Testis (tissue), 3 donors: ENCODE data around the gene COL11A1. TPM values are rescaled to one million over a fixed set of nuclear protein-coding genes. Genes with fewer than 3 reads are reported as not detected.
"Not testable (repeated sequence)": the region's sequence is repeated elsewhere in the genome, so short reads cannot be mapped to it uniquely, and the experiment has no call there.

Experiments
- DNase-seq: peaks from one replicate; pipeline ENCODE4 v3.0.0-alpha.2; 2019
- H3K27ac ChIP-seq, 2 donors: fragments of 200-600 bp; sonication (generic); one replicate each; pipeline ENCODE4 v1.5.1; 2019
- H3K27me3 ChIP-seq: fragments of 200-600 bp; sonication (generic); one replicate; pipeline ENCODE4 v1.5.1; 2019
- H3K36me3 ChIP-seq: fragments of 200-600 bp; sonication (generic); one replicate; pipeline ENCODE4 v1.5.1; 2017; ENCODE audit warnings: low read depth; ENCODE audit errors: missing control alignments
- H3K4me1 ChIP-seq: fragments of 200-600 bp; sonication (generic); one replicate; pipeline ENCODE4 v1.5.1; 2019
- H3K4me3 ChIP-seq, 2 donors: fragments of 200-600 bp; sonication (generic); one replicate each; pipeline ENCODE4 v1.5.1; 2017 to 2019
- H3K9me3 ChIP-seq: fragments of 200-600 bp; sonication (generic); one replicate; pipeline ENCODE4 v1.5.1; 2017
- CTCF ChIP-seq, 3 experiments: fragments of 450-650 bp in 2 of 3; fragments of 200-600 bp in 1 of 3; sonication (generic) in 1 of 3; IDR thresholded peaks; one replicate each; pipeline ENCODE4 v1.5.1; 2016 to 2019; ENCODE audit warnings: antibody characterized with exemption in 3 of 3, mild to moderate bottlenecking in 2 of 3, moderate library complexity in 1 of 3
- POLR2A ChIP-seq: fragments of 450-650 bp; IDR thresholded peaks from one replicate; pipeline ENCODE4 v1.6.1; 2017; ENCODE audit warnings: antibody characterized with exemption, mild to moderate bottlenecking, moderate library complexity
- WGBS, 2 donors: methylation state at CpG; one replicate each; pipeline ENCODE4 v1.1.5; 2018; 5-methylcytosine and 5-hydroxymethylcytosine counted together
- intact Hi-C: fragments of 100-400 bp; cut with DNase I; formaldehyde crosslinking; loops from one replicate; pipeline ENCODE4 v1.15.1; 2023; ENCODE audit warnings: low total_unique reads
- polyA plus RNA-seq: library from polyadenylated mRNA; stranded (reverse); fragments of 350-450 nt; fragmentation: Illumina TruSeq; extraction: RNeasy Lipid Tissue Mini Kit (QIAGEN cat#74804); gene quantifications from one replicate; pipeline ENCODE4 v1.2.3, GENCODE V29; 2014; ENCODE audit warnings: low read depth, low replicate concordance; ENCODE audit not compliant: insufficient read depth
- total RNA-seq, 2 donors: library from RNA; depleted of rRNA; stranded (reverse); fragments of >200 nt; gene quantifications; one replicate each; pipeline ENCODE4 v1.2.3, GENCODE V29; 2016

Gene COL11A1
- total and polyA plus RNA-seq, 3 donors from 2014 or later = 3.5 to 7.0 (median 4.0) TPM

- Histone ChIP-seq H3K4me3 (no peak overlapping the region), H3K27me3 (no peaks in the 10 kb centered on the region), H3K36me3 (no peaks in the 10 kb centered on the region), H3K4me1 (no peaks in the 10 kb centered on the region), H3K9me3 (no peaks in the 10 kb centered on the region), H3K27ac (no peak overlapping the region)
- TF ChIP-seq POLR2A (no peak), CTCF (IDR thresholded peaks at IDR 0.05) (no peak)
- no peak for DNase-seq
- intact Hi-C loops = no loop called here
These were observed 166.9 kb downstream of the COL11A1 start for GRCh38 chr1:102941366-102941947.

GRCh38 chr1:102937401-102937800 lies 170.9 kb downstream of the COL11A1 start:
- Histone ChIP-seq H3K9me3 (no peaks in the 10 kb centered on the region), H3K27me3 (no peaks in the 10 kb centered on the region), H3K4me1 (no peaks in the 10 kb centered on the region), H3K4me3 (no peak overlapping the region), H3K36me3 (no peaks in the 10 kb centered on the region), H3K27ac (no peak overlapping the region)
- TF ChIP-seq CTCF (IDR thresholded peaks at IDR 0.05) (no peak), POLR2A (no peak)
- DNase-seq = no peak
- 68 to 71% methylated on average over 3 of the region's 3 CpGs for WGBS, 2 donors
- intact Hi-C loops = no loop called here

GRCh38 chr1:102933362-102933761 lies 175.0 kb downstream of the COL11A1 start:
- H3K9me3 ChIP-seq, H3K36me3 ChIP-seq, H3K27ac ChIP-seq, H3K4me3 ChIP-seq, intact Hi-C loops, H3K27me3 ChIP-seq, DNase-seq, H3K4me1 ChIP-seq: not testable (repeated sequence)
- 92% methylated on average over 7 to 8 of the region's 9 CpGs for WGBS, 2 donors

- intact Hi-C loops = no loop called here
- 21 to 27% methylated on average over 1 of the region's 1 CpG for WGBS, 2 donors
- TF ChIP-seq POLR2A (no peak), CTCF (IDR thresholded peaks at IDR 0.05) (no peak)
- Histone ChIP-seq H3K36me3 (no peaks in the 10 kb centered on the region), H3K27ac (no peak overlapping the region), H3K4me3 (no peak overlapping the region), H3K27me3 (no peaks in the 10 kb centered on the region), H3K9me3 (no peaks in the 10 kb centered on the region), H3K4me1 (no peaks in the 10 kb centered on the region)
- DNase-seq = no peak
These were observed 188.7 kb downstream of the COL11A1 start for GRCh38 chr1:102919659-102920058.

GRCh38 chr1:102901996-102902395 lies 206.3 kb downstream of the COL11A1 start:
- H3K4me3 ChIP-seq = no peak overlapping the region
- intact Hi-C loops = no loop called here
- no peaks in the 10 kb centered on the region for H3K9me3 ChIP-seq
- DNase-seq = no peak
- no peak overlapping the region for H3K27ac ChIP-seq
- no peaks in the 10 kb centered on the region for H3K36me3 ChIP-seq
- TF ChIP-seq POLR2A (no peak), CTCF (IDR thresholded peaks at IDR 0.05) (no peak)
- WGBS, 2 donors = 64 to 92% methylated on average over 1 of the region's 1 CpG
- no peaks in the 10 kb centered on the region for H3K27me3 ChIP-seq
- no peaks in the 10 kb centered on the region for H3K4me1 ChIP-seq
